C4-2B (cell line): ENCODE measurements around the gene NCEH1.

Experiments used
- ZFX ChIP-seq: fragments of 450-650 bp; IDR thresholded peaks from 2 replicates; pipeline ENCODE4 v1.6.1; 2017
- TF ChIP-seq, protein P1 (sequence below): fragments of 450-650 bp; conservative IDR thresholded peaks from 2 replicates; pipeline ENCODE4 v1.5.1; 2017; ENCODE audit warnings: mild to moderate bottlenecking

DNA sequence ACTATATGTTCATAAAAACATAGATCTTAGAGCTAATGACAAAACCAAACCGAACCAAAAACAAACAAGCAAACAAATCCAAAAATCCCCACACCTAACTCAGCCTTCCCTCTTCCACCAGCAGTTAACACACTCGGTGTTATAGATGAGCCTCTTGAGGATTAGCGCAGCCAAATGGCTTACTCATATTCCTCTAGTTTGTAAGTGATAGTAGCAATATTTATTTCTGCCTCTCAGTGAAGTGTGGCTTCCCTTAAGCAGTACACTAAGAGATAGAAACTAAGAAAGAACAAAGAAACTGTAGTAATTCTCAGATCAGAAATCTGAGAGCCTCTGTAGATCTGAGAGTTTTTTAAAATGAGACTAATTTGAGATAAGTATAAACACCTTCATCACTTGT is 2.4 kb upstream of the NCEH1 start:
- TF ChIP-seq, protein P1, sequence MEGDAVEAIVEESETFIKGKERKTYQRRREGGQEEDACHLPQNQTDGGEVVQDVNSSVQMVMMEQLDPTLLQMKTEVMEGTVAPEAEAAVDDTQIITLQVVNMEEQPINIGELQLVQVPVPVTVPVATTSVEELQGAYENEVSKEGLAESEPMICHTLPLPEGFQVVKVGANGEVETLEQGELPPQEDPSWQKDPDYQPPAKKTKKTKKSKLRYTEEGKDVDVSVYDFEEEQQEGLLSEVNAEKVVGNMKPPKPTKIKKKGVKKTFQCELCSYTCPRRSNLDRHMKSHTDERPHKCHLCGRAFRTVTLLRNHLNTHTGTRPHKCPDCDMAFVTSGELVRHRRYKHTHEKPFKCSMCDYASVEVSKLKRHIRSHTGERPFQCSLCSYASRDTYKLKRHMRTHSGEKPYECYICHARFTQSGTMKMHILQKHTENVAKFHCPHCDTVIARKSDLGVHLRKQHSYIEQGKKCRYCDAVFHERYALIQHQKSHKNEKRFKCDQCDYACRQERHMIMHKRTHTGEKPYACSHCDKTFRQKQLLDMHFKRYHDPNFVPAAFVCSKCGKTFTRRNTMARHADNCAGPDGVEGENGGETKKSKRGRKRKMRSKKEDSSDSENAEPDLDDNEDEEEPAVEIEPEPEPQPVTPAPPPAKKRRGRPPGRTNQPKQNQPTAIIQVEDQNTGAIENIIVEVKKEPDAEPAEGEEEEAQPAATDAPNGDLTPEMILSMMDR, result no peak
- no peak for TF ChIP-seq ZFX
